Activated naive CD8-positive, alpha-beta T cell treated with anti-CD3 and anti-CD28 coated beads, Interleukin-2, amount 50 U/mL, for 16 hours (primary cell): ENCODE results near the gene TNS1.

ENCODE experiments used
- DNase-seq: peaks from one replicate; pipeline ENCODE4 v3.0.0-alpha.2; 2020; ENCODE audit warnings: low read depth, low spot score

The TNS1 gene

GRCh38 chr2:217913436-217913835 is 89.4 kb downstream of the TNS1 start:
- no peak for DNase-seq

- no peak for DNase-seq
Measured at GRCh38 chr2:217912098-217913024, 90.4 kb downstream of the TNS1 start.

- no peak for DNase-seq
Measured at GRCh38 chr2:217911283-217912097, 91.3 kb downstream of the TNS1 start.

GRCh38 chr2:217910875-217911212 is 92.0 kb downstream of the TNS1 start:
- no peak for DNase-seq

GRCh38 chr2:217909156-217909820 is 93.5 kb downstream of the TNS1 start:
- no peak for DNase-seq

- DNase-seq = no peak
Measured at GRCh38 chr2:217908544-217908943, 94.3 kb downstream of the TNS1 start.

- DNase-seq = no peak
Measured at GRCh38 chr2:217907266-217907665, 95.5 kb downstream of the TNS1 start.

GRCh38 chr2:217906798-217907197 is 96.0 kb downstream of the TNS1 start:
- DNase-seq = no peak

GRCh38 chr2:217905896-217906295 is 96.9 kb downstream of the TNS1 start:
- DNase-seq = no peak

- DNase-seq = no peak
Measured at GRCh38 chr2:217905395-217905794, 97.4 kb downstream of the TNS1 start.

- no peak for DNase-seq
Measured at GRCh38 chr2:217904614-217904965, 98.2 kb downstream of the TNS1 start.

- no peak for DNase-seq
Measured at GRCh38 chr2:217903859-217904613, 98.8 kb downstream of the TNS1 start.

- no peak for DNase-seq
Measured at GRCh38 chr2:217903142-217903858, 99.5 kb downstream of the TNS1 start.

- DNase-seq = no peak
Measured at GRCh38 chr2:217902379-217903141, 100.2 kb downstream of the TNS1 start.

- DNase-seq = no peak
Measured at GRCh38 chr2:217901835-217902378, 100.9 kb downstream of the TNS1 start.

GRCh38 chr2:217901400-217901799 is 101.4 kb downstream of the TNS1 start:
- DNase-seq = no peak

- no peak for DNase-seq
Measured at GRCh38 chr2:217900780-217901360, 101.9 kb downstream of the TNS1 start.

- DNase-seq = no peak
Measured at GRCh38 chr2:217900010-217900779, 102.6 kb downstream of the TNS1 start.
